ENCODE data around the gene SENP1.

DNA sequence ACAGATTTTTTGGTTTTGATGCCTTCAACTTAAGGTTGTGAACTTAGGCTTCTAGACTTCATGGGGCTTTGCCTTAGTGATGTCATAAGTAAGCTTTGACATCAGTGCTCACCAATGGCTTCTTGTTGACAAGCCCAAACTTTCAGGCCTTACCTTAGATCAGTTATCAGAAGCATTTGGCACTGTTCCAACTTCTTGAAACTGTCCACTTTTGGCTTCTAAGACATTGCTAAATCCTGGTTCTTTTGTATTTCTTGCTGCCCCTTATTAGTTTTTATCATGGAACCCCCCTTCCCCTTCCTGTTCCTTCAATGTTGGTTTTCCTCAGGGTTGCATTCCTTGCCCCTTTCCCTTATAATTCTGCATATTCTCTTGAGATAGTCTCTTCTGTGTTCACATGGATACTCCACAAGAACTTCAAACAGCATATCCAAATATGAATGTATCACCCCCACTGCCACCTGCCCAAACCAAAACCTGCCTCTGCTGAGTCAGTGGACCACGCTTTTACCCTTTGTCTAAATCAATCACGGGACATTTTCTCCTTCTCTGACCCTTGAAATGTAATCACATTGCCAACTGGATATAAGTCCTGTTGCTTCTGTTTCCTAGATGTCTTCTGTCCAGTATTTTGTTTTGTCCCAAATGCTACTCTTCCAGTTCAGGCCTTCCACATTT is 21.2 kb upstream of the SENP1 start:
- TF ChIP-seq, protein P1, sequence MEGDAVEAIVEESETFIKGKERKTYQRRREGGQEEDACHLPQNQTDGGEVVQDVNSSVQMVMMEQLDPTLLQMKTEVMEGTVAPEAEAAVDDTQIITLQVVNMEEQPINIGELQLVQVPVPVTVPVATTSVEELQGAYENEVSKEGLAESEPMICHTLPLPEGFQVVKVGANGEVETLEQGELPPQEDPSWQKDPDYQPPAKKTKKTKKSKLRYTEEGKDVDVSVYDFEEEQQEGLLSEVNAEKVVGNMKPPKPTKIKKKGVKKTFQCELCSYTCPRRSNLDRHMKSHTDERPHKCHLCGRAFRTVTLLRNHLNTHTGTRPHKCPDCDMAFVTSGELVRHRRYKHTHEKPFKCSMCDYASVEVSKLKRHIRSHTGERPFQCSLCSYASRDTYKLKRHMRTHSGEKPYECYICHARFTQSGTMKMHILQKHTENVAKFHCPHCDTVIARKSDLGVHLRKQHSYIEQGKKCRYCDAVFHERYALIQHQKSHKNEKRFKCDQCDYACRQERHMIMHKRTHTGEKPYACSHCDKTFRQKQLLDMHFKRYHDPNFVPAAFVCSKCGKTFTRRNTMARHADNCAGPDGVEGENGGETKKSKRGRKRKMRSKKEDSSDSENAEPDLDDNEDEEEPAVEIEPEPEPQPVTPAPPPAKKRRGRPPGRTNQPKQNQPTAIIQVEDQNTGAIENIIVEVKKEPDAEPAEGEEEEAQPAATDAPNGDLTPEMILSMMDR (IDR thresholded peaks at IDR 0.05), result no peak
- no peak for TF ChIP-seq POLR2A (IDR thresholded peaks at IDR 0.05)

All from heart left ventricle (tissue), 13 donors.